ENCODE results near the gene ROS1.
"Not testable (repeated sequence)": the region's sequence is repeated elsewhere in the genome, so short reads cannot be mapped to it uniquely, and the experiment has no call there.

ROS1 gene

GRCh38 chr6:117381749-117382148, 44.0 kb downstream of the ROS1 start:
- no peak for DNase-seq (ENCODE audit: low read depth in 2 of 2)

- no peak for DNase-seq (ENCODE audit: low read depth in 2 of 2)
Observed at GRCh38 chr6:117380298-117380697, 45.4 kb downstream of the ROS1 start.

GRCh38 chr6:117375446-117375845, 50.3 kb downstream of the ROS1 start:
- no peak for DNase-seq (ENCODE audit: low read depth in 2 of 2)

GRCh38 chr6:117373211-117373813, 52.4 kb downstream of the ROS1 start:
- no peak for DNase-seq (ENCODE audit: low read depth in 2 of 2)

- DNase-seq (ENCODE audit: low read depth in 2 of 2), result not testable (repeated sequence)
Observed at GRCh38 chr6:117372289-117372688, 53.5 kb downstream of the ROS1 start.

GRCh38 chr6:117371492-117371891, 54.2 kb downstream of the ROS1 start:
- no peak for DNase-seq (ENCODE audit: low read depth in 2 of 2)

- DNase-seq (ENCODE audit: low read depth in 2 of 2), result no peak
Observed at GRCh38 chr6:117359581-117359980, 66.2 kb downstream of the ROS1 start.

- DNase-seq (ENCODE audit: low read depth in 2 of 2), result no peak
Observed at GRCh38 chr6:117354671-117355070, 71.1 kb downstream of the ROS1 start.

GRCh38 chr6:117352466-117353081, 73.2 kb downstream of the ROS1 start:
- DNase-seq (ENCODE audit: low read depth in 2 of 2), result no peak

GRCh38 chr6:117351521-117351920, 74.2 kb downstream of the ROS1 start:
- DNase-seq (ENCODE audit: low read depth in 2 of 2), result no peak

GRCh38 chr6:117346142-117346930, 79.4 kb downstream of the ROS1 start:
- DNase-seq (ENCODE audit: low read depth in 2 of 2), result no peak

- DNase-seq (ENCODE audit: low read depth in 2 of 2), result no peak
Observed at GRCh38 chr6:117345292-117345610, 80.5 kb downstream of the ROS1 start.

- DNase-seq (ENCODE audit: low read depth in 2 of 2), result no peak
Observed at GRCh38 chr6:117344444-117345291, 81.1 kb downstream of the ROS1 start.

GRCh38 chr6:117338567-117338966, 87.2 kb downstream of the ROS1 start:
- DNase-seq (ENCODE audit: low read depth in 2 of 2), result no peak

GRCh38 chr6:117329926-117330325, 95.8 kb downstream of the ROS1 start:
- DNase-seq (ENCODE audit: low read depth in 2 of 2), result no peak

- no peak for DNase-seq (ENCODE audit: low read depth in 2 of 2)
Observed at GRCh38 chr6:117328500-117328899, 97.2 kb downstream of the ROS1 start.

- no peak for DNase-seq (ENCODE audit: low read depth in 2 of 2)
Observed at GRCh38 chr6:117328005-117328389, 97.7 kb downstream of the ROS1 start.

- no peak for DNase-seq (ENCODE audit: low read depth in 2 of 2)
Observed at GRCh38 chr6:117327149-117328004, 98.4 kb downstream of the ROS1 start.

GRCh38 chr6:117326396-117326795, 99.3 kb downstream of the ROS1 start:
- no peak for DNase-seq (ENCODE audit: low read depth in 2 of 2)

- DNase-seq (ENCODE audit: low read depth in 2 of 2), result no peak
Observed at GRCh38 chr6:117317261-117317660, 108.5 kb downstream of the ROS1 start.

GRCh38 chr6:117311726-117312125, 114.0 kb downstream of the ROS1 start:
- no peak for DNase-seq (ENCODE audit: low read depth in 2 of 2)

Measured in stimulated activated CD4-positive, alpha-beta T cell treated with anti-CD3 and anti-CD28 coated beads, Interleukin-1b, Interleukin-23, amount 100 ng/mL, for 1 hour (primary cell).